Tibial artery (tissue), 4 donors: Measurements from ENCODE around the gene VAMP2.
A peak's percentile ranks its signal among the peaks of the same experiment; 100 is the strongest.

Source experiments
- DNase-seq, 2 donors: peaks; one replicate each; pipeline ENCODE4 v3.0.0-alpha.2; 2019
- H3K27ac ChIP-seq, 2 donors: fragments of 200-600 bp; sonication (generic) in 1 of 2; 1 replicate in 1 of 2; 2 replicates in 1 of 2; pipeline ENCODE4 v1.5.1; 2018 to 2019; ENCODE audit warnings: mild to moderate bottlenecking in 1 of 2
- H3K27me3 ChIP-seq, 2 donors: fragments of 200-600 bp; sonication (generic) in 1 of 2; one replicate each; pipeline versions ENCODE4 v1.5.1 to v1.6.0; 2016 to 2019
- H3K36me3 ChIP-seq, 3 donors: fragments of 200-600 bp; sonication (generic) in 2 of 3; one replicate each; pipeline ENCODE4 v1.5.1; 2016 to 2019; ENCODE audit warnings: mild to moderate bottlenecking in 2 of 3
- H3K4me1 ChIP-seq, 4 donors: fragments of 200-600 bp; sonication (generic) in 2 of 4; 1 replicate in 3 of 4; 2 replicates in 1 of 4; pipeline ENCODE4 v1.5.1; 2016 to 2019
- H3K4me3 ChIP-seq, 2 donors: fragments of 200-600 bp; sonication (generic) in 1 of 2; 1 replicate in 1 of 2; 2 replicates in 1 of 2; pipeline ENCODE4 v1.5.1; 2018 to 2019; ENCODE audit warnings: mild to moderate bottlenecking in 2 of 2
- H3K9me3 ChIP-seq, 3 donors: fragments of 200-600 bp; sonication (generic) in 1 of 3; one replicate each; pipeline ENCODE4 v1.5.1; 2016 to 2019
- CTCF ChIP-seq, 2 experiments: fragments of 200-600 bp in 1 of 2; fragments of 450-650 bp in 1 of 2; IDR thresholded peaks; one replicate each; pipeline ENCODE4 v1.5.1; 2017 to 2019; ENCODE audit warnings: antibody characterized with exemption in 2 of 2, mild to moderate bottlenecking in 1 of 2, moderate library complexity in 1 of 2
- intact Hi-C: fragments of 100-400 bp; cut with DNase I; formaldehyde crosslinking; loops from one replicate; pipeline ENCODE4 v1.15.0; 2023; ENCODE audit warnings: low total_unique reads

Gene VAMP2

DNA sequence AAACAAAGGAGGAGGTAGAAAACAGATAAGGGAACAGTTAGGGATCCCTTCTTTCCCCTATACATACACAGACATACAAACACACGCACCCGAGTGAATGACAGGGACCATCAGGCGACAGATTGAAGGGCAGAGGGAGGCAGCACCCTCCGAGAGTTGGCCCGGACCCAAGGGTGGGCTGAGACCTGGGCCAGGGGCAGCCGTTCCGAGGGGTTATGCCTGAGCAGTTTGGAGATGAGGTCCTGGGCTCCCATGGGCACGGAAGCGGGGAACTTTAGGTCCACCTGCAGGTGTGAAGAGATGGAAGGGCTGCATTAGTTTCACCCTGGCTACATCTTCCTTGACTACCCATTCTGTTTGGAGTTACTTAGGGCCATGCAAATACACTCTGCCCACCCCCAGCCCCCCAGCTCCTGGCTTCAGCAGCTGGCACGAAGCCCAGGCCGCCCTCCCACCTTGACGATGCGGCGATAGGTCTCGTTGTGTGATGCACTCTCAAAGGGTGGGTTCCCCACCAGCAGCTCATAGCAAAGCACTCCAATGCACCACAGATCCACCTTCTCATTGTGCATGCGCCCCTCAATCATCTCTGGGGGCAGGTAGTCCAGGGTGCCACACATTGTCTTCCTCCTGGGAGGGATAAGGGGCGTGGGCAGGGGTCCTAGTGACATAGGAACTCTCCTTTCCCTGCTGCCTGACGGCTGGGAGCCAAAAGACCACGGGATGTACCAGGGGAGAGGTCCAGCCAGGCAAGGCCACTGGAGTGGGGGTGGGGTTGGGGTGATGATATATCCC lies 42.2 kb upstream of the VAMP2 start:
- no peak for DNase-seq
- H3K27ac ChIP-seq = no peak overlapping the region
- intact Hi-C loops = no loop called here
- no peak for TF ChIP-seq CTCF (IDR thresholded peaks at IDR 0.05)
- peaks cover 0 to 2% (median 1%) of the 10 kb centered on the region in 4 donors for H3K4me1 ChIP-seq
- no peaks in the 10 kb centered on the region for H3K9me3 ChIP-seq
- no peaks in the 10 kb centered on the region for H3K36me3 ChIP-seq
- H3K27me3 ChIP-seq = no peaks in the 10 kb centered on the region
- no peak overlapping the region for H3K4me3 ChIP-seq

DNA sequence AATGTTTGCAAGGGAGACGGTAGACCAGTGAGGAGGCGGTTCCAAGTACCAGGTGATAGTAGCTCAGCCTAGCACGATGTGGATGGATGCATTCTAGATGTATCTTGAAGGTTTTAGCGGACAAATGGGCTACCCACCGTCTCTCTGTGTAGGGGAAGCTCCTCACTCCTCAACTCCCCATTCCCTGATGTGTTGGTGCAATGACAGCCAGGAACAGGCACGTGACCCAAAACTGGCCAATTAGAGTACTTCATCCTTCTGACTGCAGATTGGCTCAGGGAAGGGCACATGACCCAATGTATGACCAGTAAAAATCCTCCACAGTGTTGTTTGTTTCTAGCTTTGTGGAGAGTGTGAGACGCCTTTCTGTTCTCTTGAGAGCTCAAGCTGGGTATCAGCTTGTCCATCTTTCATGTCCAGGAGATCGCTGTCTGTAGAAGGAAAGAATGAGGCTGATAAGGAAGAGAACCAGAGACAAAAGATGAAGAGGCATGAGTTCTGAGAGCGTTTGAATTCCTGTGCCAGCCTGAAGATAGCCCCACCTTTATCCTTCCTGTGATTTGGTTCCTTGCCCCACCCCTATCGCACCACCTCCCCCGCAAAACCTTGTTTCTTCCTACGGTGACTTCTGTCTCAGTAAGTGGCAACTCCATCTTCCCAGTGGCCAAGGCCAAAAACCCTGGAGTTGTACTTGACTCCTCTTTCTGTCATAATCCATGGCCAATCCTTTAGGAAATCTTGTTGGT lies 29.5 kb upstream of the VAMP2 start:
- DNase-seq = peak; percentile 92 to 93
- H3K4me3 ChIP-seq = peak overlapping the region; percentile 39 to 47
- peak overlapping the region; percentile 82 to 86 for H3K27ac ChIP-seq
- H3K4me1 ChIP-seq = peaks cover 0 to 40% (median 35%) of the 10 kb centered on the region in 4 donors
- no peaks in the 10 kb centered on the region for H3K36me3 ChIP-seq
- TF ChIP-seq CTCF (IDR thresholded peaks at IDR 0.05) = no peak
- no peaks in the 10 kb centered on the region for H3K27me3 ChIP-seq
- intact Hi-C loops = loop anchor here (10.0 kb wide), 1 partner anchor 103 kb away; the partner anchor contains the start of gene SLC25A35
- H3K9me3 ChIP-seq = no peaks in the 10 kb centered on the region

DNA sequence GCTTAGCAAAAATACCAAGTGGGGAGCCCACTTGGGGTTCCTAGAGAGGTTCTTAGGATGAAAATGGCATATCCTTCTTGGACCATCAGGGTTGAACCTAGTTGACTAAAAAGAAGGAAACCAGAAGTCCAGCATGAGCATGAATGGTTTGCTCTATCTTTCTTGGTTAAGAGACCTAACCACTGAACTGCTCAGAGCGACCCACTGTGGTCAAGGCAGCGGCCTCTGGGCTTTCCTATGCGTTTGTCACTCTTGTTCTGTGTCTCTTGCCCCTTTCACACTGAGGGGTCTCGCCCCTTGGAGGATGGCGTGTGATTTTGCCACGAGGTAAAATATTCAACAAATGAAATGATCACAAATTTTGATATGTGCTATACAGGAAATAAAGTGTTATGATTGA lies 27.8 kb upstream of the VAMP2 start:
- no peaks in the 10 kb centered on the region for H3K27me3 ChIP-seq
- no peaks in the 10 kb centered on the region for H3K9me3 ChIP-seq
- peak overlapping the region; percentile 89 to 93 for H3K4me3 ChIP-seq
- H3K27ac ChIP-seq = peak overlapping the region; percentile 97 to 98
- no peak for DNase-seq
- intact Hi-C loops = loop anchor here (10.0 kb wide), 1 partner anchor 104 kb away; the partner anchor contains the start of gene SLC25A35
- H3K36me3 ChIP-seq = no peaks in the 10 kb centered on the region
- H3K4me1 ChIP-seq = peaks cover 0 to 40% (median 35%) of the 10 kb centered on the region in 4 donors
- TF ChIP-seq CTCF (IDR thresholded peaks at IDR 0.05) = no peak

DNA sequence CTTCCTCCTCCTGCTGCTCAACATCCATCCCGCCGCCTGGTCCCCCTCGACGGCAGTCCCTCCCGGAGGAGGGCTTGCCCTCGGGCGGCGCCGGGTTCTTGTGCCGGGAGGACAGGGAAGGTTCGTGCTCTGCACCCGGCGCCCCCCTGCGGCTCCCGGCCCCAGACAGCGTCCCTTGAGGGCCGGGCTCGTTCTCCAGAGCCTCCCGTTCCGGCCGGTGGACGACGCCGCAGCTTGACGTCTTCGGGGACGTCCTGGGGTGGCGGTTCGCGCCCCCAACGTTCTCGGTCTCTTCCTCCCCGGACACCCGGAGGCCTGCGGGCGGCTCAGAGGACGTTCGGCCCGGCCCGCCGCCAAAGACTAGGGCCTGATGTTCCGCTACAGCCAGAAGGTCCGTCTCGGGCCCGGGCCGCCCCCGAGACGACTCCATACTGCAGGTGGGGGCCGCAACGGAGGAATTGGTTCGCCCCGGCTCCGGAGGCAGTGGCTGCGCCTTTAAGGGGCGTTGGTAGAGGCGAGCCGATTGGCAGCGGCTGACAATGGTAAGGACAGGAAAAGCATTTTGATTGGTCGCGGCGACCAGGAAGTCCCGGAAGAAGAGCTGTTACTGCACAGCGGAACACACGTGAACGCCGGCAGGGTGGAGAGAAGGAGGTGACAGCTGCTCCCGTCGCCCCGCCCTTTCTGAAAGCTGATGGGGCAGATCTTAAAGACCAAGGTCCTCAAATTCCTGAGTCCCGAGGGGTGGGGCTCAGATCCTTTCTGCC lies 27.1 kb upstream of the VAMP2 start, which contains the start of gene BORCS6:
Gene BORCS6, minus strand, starts transcription at position 470 of the 767 bp plus-strand sequence. Its CDS starts 40 bp downstream, at position 430.
- intact Hi-C loops = loop anchor here (10.0 kb wide), 1 partner anchor 105 kb away; the partner anchor contains the start of gene SLC25A35
- Histone ChIP-seq H3K4me1 (peaks cover 0 to 40% (median 35%) of the 10 kb centered on the region in 4 donors), H3K27ac (peak within 1 kb of the TSS; percentile 97 to 98), H3K9me3 (no peaks in the 10 kb centered on the region), H3K4me3 (peak within 1 kb of the TSS; percentile 89 to 93), H3K27me3 (no peaks in the 10 kb centered on the region), H3K36me3 (no peaks in the 10 kb centered on the region)
- DNase-seq = peak; percentile 99
- no peak for TF ChIP-seq CTCF (IDR thresholded peaks at IDR 0.05)

DNA sequence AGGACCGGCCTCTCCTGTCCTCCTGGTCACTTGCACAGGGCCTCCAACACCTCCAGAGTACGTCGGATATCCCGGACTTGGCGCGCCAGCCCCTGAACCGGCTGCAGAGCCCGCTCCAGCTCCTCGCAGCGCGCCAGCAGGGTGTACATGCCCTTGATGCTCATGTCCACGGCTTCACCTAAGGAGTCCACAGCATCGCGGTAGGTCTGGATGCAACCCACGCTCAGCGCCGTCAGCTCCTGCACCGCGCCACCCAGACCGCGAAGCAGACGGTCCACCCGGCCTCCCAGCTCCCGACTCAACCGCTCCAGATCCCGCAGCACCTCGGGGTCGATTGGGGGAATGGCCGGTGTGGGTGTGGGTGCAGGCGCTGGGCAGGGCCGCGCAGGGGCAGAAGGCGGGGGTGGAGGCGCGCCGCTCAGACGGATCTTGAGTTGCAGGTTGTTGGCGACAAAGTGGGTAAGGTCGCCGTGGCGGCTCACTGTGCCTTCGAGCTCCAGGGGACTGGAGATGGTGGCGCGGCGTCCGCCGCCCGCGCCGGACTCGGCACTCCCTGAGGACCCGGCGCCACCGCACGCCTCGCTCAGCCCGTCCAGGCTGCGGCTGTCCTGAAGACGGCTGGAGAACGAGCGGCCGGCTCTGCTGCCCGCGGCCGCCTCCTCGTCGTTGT lies 26.4 kb upstream of the VAMP2 start:
- Histone ChIP-seq H3K36me3 (no peaks in the 10 kb centered on the region), H3K9me3 (no peaks in the 10 kb centered on the region), H3K27me3 (no peaks in the 10 kb centered on the region), H3K4me1 (peaks cover 0 to 40% (median 35%) of the 10 kb centered on the region in 4 donors), H3K4me3 (peak overlapping the region; percentile 89 to 93), H3K27ac (peak overlapping the region; percentile 97 to 98)
- DNase-seq = peak in 1 of 2 donors; percentile 76
- TF ChIP-seq CTCF (IDR thresholded peaks at IDR 0.05) = no peak
- intact Hi-C loops = no loop called here
